ENCODE data around the gene EBF4.

EBF4 gene

DNA sequence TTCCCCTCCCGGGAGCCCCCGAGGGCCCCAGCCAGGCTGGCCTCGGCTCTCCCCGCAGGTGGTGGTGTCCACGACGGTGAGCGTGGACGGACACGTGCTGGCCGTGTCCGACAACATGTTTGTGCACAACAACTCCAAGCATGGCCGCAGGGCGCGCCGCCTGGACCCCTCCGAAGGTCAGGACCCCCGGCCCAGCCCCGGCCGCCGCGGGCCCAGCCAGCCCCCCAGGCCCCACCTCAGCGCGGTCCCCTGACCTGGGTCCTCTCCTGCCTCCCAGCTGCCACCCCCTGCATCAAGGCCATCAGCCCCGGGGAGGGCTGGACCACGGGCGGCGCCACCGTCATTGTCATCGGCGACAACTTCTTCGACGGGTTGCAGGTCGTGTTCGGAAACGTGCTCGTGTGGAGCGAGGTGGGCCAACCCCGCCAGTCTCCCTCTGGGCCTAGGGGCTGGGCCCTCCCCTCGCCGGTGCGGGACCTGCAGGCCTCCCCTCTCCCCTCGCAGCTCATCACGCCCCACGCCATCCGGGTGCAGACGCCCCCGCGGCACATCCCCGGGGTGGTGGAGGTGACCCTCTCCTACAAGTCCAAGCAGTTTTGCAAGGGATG lies 56.9 kb downstream of the EBF4 start:
- intact Hi-C loops (cut with DNase I) = no loop called here
- DNase-seq = peak in 1 of 42 donors; percentile 16

GRCh38 chr20:2749951-2750490 lies 57.4 kb downstream of the EBF4 start:
- intact Hi-C loops (cut with DNase I) = no loop called here
- DNase-seq = peak in 1 of 42 donors; percentile 9

DNA sequence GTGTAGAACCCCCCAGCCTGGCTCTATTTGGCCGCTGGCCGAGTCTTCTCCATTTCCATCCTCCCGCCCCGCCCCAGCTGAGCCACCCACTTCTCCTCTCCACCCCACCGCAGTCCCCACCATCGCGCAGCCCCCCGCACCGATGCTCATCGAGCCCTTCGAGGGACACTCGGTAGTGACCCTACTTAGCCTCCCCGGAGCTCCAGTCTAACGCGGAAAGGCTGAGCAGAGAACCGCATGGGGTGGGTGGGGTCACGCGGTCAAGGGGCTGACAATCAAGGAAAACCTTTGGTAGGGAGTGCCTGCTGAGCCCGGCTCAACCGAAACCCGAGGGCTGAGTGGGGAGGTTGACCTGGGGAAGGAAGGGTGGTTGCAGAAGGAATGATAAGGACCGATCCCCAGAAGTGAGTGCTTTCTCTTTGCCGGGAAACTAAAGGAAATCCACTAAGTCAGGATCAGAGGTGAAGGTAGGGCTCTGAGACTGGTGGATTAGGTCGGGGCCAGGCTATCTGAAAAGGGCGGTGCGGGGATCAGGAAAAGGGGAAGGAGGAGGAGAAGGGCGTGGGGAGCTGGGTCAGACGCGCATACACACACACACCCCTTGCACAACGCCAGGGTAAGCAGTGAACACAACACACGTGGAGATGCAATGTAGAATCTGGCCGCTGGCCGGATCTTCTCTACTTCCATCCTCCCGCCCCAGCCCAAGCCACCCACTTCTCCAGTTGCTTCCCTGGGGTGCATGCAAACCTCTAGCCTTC lies 58.1 kb downstream of the EBF4 start:
- intact Hi-C loops (cut with DNase I) = no loop called here
- DNase-seq = peak in 2 of 42 donors; percentile 25 to 30

- peak in 1 of 42 donors; percentile 22 for DNase-seq
- intact Hi-C loops (cut with DNase I) = no loop called here
These were observed 58.8 kb downstream of the EBF4 start for GRCh38 chr20:2751347-2751877.

DNA sequence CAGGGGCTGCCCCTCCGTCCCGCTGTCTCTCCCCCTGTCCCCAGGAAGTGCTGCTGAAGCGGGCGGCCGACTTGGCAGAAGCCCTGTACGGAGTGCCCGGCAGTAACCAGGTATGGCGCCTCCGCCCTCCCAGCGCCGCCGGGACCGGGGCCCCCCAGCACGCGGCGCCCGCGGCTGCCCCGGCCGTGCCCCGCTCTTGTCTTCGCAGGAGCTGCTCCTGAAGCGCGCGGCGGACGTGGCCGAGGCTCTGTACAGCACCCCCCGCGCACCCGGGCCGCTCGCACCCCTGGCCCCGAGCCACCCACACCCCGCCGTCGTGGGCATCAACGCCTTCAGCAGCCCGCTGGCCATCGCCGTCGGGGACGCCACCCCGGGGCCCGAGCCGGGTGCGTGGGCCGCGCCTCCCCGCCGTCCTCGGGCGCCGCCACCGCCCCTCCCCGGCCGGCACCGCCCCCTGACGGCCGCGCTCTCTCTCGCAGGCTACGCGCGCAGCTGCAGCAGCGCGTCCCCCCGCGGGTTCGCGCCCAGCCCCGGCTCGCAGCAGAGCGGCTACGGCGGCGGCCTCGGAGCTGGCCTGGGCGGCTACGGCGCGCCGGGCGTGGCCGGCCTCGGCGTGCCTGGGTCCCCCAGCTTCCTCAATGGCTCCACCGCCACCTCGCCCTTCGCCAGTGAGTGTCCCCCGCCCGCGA lies 59.4 kb downstream of the EBF4 start:
- peak in 1 of 42 donors; percentile 34 for DNase-seq
- intact Hi-C loops (cut with DNase I) = no loop called here

GRCh38 chr20:2752567-2753460 lies 60.2 kb downstream of the EBF4 start:
- DNase-seq = peak in 5 of 42 donors; percentile 15 to 50 (median 25)
- intact Hi-C loops (cut with DNase I) = no loop called here

DNA sequence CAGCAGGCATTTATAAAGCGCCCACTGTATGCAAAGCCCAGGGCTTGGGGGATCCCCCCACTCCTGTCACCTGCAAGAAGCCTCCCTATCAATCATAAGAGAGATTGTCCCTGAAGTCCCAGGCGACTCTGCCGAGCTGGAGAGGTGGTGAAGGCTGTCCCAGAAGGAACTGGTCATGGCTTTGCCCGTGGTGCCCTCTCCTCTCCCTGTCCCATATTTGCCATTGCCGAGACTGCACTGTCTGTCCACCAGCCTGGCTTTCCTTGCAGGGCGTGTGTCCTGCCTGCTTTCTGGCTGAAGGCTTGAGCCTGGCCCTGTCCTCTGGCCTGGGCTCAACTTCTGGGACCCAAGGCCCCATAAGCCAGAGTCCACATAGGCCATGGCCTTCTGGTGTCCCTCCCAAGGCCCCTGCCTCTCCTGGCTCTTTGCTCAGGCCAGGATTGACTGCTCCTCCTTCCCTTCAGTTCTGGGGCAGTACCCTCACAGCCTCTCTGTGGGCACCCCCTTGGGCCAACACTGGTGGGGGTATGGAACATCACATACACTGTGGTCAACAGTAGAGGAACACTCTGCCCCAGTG lies 61.0 kb downstream of the EBF4 start:
- intact Hi-C loops (cut with DNase I) = no loop called here
- no peak for DNase-seq

DNA sequence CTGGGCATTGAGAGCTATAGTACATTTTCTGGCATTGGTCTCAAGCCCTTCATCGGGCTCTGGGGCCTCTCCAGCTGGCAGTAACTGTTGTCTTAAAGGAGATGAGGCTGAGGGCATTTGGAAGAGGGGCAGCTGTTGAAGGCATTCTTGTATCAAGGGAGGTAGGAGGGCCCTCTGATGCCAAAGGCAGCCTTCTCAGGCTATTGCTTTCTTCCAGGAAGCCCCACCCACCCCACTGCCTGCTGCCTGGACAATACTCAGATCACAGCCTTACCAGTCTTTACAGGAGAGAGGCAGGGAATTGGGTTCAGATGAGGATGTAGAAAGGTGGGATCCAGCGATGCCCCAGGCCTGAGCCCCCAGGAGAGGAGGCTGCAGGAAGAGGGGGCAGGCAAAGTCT lies 61.8 kb downstream of the EBF4 start:
- intact Hi-C loops (cut with DNase I) = no loop called here
- DNase-seq = no peak

GRCh38 chr20:2755451-2756055 lies 63.0 kb downstream of the EBF4 start:
- intact Hi-C loops (cut with DNase I) = no loop called here
- DNase-seq = no peak

DNA sequence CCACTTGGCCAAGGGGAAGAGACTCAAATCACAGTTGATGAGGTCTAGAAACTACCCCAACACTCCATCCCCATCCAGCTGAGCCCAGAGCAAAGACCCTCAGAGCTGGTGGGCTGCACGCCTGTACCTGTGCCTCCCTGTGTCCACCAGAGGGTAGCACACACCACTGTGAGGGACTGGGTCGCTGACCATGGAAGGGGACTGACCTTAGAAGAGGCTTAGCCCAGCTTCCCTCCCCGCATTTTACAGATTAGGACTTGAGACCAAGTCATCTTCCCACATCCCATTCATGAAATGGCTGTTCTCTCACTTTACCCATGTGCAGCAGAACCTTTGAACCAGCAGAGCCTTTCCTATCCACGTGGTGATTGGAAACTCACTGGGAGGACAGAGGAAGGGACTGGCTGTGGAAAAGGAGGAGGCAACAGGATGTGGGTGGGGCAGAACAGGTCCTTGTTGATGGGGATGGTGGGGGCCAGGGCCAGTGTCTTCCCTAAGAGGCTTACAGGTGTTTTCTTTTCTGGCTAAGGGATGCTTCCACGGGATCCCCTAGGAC lies 63.6 kb downstream of the EBF4 start:
- intact Hi-C loops (cut with DNase I) = no loop called here
- DNase-seq = no peak

- peak in 1 of 42 donors; percentile 2 for DNase-seq
- intact Hi-C loops (cut with DNase I) = no loop called here
These were observed 64.4 kb downstream of the EBF4 start for GRCh38 chr20:2757001-2757400.

- DNase-seq = peak in 1 of 42 donors; percentile 0
- intact Hi-C loops (cut with DNase I) = no loop called here
These were observed 65.4 kb downstream of the EBF4 start for GRCh38 chr20:2757969-2758368.

- no peak for DNase-seq
- intact Hi-C loops (cut with DNase I) = no loop called here
These were observed 66.6 kb downstream of the EBF4 start for GRCh38 chr20:2759143-2759542.

DNA sequence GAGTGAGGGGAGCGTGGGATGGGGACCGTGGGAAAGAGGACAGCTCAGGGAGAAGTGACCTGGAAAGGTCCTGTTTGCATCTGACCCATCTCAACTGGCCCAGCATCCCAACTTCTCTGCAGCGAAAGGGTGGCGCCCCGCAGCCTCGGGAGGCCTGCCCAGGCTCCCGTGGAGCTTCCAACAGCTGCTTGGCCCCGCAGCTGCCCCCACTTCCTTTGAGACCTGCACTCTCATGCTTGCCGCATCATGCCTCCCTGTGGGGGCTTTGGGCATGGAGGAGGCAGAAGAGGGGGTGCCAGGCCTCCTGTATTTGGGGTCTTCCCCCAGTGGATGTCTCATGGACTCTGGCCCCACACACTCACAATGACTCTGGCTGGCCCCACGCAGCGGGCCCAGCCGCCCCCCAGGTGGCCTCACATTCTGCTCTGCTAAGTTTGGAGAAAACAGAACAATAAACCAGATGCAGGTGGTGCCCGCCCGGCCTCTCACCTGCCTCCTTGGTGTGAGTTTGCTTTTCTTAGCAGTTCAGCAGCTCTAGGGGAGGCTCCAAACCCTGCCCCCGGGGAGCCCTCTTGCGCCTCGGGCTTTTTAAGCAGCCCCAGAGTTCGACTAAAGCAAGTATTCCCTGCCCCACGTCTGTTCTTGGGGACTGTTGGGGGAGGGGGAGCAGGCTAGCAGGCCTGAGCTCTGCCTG lies 67.2 kb downstream of the EBF4 start:
- intact Hi-C loops (cut with DNase I) = no loop called here
- no peak for DNase-seq

GRCh38 chr20:2760297-2760951 lies 67.8 kb downstream of the EBF4 start:
- DNase-seq = peak in 2 of 42 donors; percentile 10 to 21
- intact Hi-C loops (cut with DNase I) = no loop called here

GRCh38 chr20:2760952-2761305 lies 68.3 kb downstream of the EBF4 start:
- DNase-seq = peak in 1 of 42 donors; percentile 22
- intact Hi-C loops (cut with DNase I) = no loop called here

DNA sequence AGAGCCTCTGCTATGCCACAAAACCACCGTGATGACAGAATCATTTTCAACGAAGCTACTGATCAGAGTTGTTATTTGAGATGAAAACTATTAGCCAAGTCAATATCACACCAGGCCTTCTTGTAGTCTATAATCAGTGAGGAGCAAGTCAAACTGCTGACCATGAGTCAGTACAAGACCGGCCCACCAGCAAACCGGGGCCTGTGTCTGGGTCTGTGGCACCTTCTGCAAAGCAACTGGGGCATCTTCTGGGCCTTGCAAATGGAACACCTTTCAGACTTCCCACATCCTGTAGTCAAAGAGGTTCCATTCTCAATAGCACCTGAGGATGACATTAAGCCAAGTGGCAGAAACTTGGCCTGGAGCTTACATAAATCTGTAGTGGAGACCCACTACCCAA lies 69.3 kb downstream of the EBF4 start:
- intact Hi-C loops (cut with DNase I) = no loop called here
- peak in 3 of 42 donors; percentile 1 to 12 (median 5) for DNase-seq
